PC-9 (cell line): Measurements from ENCODE around the gene MBD3L4. TPM values are rescaled to one million over a fixed set of nuclear protein-coding genes. Genes with fewer than 3 reads are reported as not detected.
"Not testable (repeated sequence)": the region's sequence is repeated elsewhere in the genome, so short reads cannot be mapped to it uniquely, and the experiment has no call there.

Experiments used
- Bru-seq: library from RNA; stranded (reverse); fragments of 400-500 nt; gene quantifications from one replicate; lab custom pipeline; 2021; lab: Mats Ljungman, UMichigan
- BruChase-seq, 2 experiments: library from RNA; stranded (reverse); fragments of 400-500 nt; gene quantifications; one replicate each; lab custom pipeline; 2021; lab: Mats Ljungman, UMichigan
- BruUV-seq: library from RNA; stranded (reverse); fragments of 400-500 nt; replicated peaks from 2 replicates; lab custom pipeline; 2021; lab: Mats Ljungman, UMichigan
- CTCF ChIA-PET: fragments of 300-600 bp; sonication (Branson Sonifier 250); formaldehyde crosslinking; loops from one replicate; lab custom pipeline; 2022; ENCODE audit warnings: antibody characterized with exemption; lab: Charles Lee
- POLR2A ChIA-PET: fragments of 300-600 bp; sonication (Branson Sonifier 250); formaldehyde crosslinking; loops from one replicate; lab custom pipeline; 2022; ENCODE audit warnings: antibody characterized with exemption; ENCODE audit not compliant: unreplicated experiment; lab: Charles Lee
- DNase-seq, 2 experiments: peaks; one replicate each; pipeline versions ENCODE4 v3.0.0 to v3.0.0-alpha.2; 2015 to 2022; ENCODE audit warnings: mixed read lengths in 1 of 2
- H2AFZ ChIP-seq: fragments of 200-600 bp; sonication (generic); 2 replicates; pipeline ENCODE4 v1.8.1; 2017; ENCODE audit warnings: antibody characterized with exemption
- H3F3A ChIP-seq: fragments of 200-600 bp; sonication (generic); 2 replicates; pipeline ENCODE4 v1.8.1; 2017; ENCODE audit warnings: antibody characterized with exemption, mild to moderate bottlenecking, low read depth; ENCODE audit not compliant: insufficient read depth
- H3K27ac ChIP-seq: fragments of 200-600 bp; sonication (generic); 2 replicates; pipeline ENCODE4 v1.6.1; 2016; ENCODE audit warnings: mixed run types
- H3K27me3 ChIP-seq: fragments of 200-600 bp; sonication (generic); 2 replicates; pipeline ENCODE4 v1.6.1; 2016; ENCODE audit warnings: low read depth, mixed run types; ENCODE audit not compliant: insufficient read depth
- H3K36me3 ChIP-seq: fragments of 200-600 bp; sonication (generic); 2 replicates; pipeline ENCODE4 v1.6.1; 2016; ENCODE audit warnings: low read depth, mixed run types
- H3K4me1 ChIP-seq: fragments of 200-600 bp; sonication (generic); replicated peaks from 2 replicates; pipeline ENCODE4 v1.6.1; 2016; ENCODE audit warnings: mixed run types; ENCODE audit not compliant: insufficient read depth
- H3K4me2 ChIP-seq: fragments of 200-600 bp; sonication (generic); 2 replicates; pipeline ENCODE4 v1.6.1; 2017; ENCODE audit warnings: mixed run types
- H3K4me3 ChIP-seq: fragments of 200-600 bp; sonication (generic); 2 replicates; pipeline ENCODE4 v1.6.1; 2016; ENCODE audit warnings: mixed run types
- H3K79me2 ChIP-seq: fragments of 200-600 bp; sonication (generic); 2 replicates; pipeline ENCODE4 v1.6.1; 2017; ENCODE audit warnings: low read depth, mixed run types
- H3K9me2 ChIP-seq: fragments of 200-600 bp; sonication (generic); 2 replicates; pipeline ENCODE4 v1.8.1; 2017; ENCODE audit warnings: mild to moderate bottlenecking; ENCODE audit not compliant: insufficient read depth
- H3K9me3 ChIP-seq: fragments of 200-600 bp; sonication (generic); 2 replicates; pipeline ENCODE4 v1.8.1; 2016; ENCODE audit warnings: low read depth; ENCODE audit not compliant: insufficient read depth
- H4K20me1 ChIP-seq: fragments of 200-600 bp; sonication (generic); 2 replicates; pipeline ENCODE4 v1.8.1; 2017; ENCODE audit not compliant: insufficient read depth
- EZH2 ChIP-seq: fragments of 200-600 bp; sonication (generic); IDR thresholded peaks from 2 replicates; pipeline ENCODE4 v1.8.0; 2017; ENCODE audit warnings: antibody characterized with exemption, low read depth
- intact Hi-C: fragments of 100-400 bp; cut with micrococcal nuclease; formaldehyde crosslinking; loops from one replicate; pipeline ENCODE4 v1.10.0; 2022; ENCODE audit not compliant: unreplicated experiment
- long read RNA-seq: library from polyadenylated mRNA; stranded (forward); transcript quantifications from one replicate; pipeline ENCODE4 v2.0.0, GENCODE V29; 2022
- total RNA-seq: library from RNA; stranded (reverse); gene quantifications from 2 replicates; pipeline ENCODE4 v1.2.3, GENCODE V29; 2021
- TF ChIP-seq, protein P1 (sequence below): fragments of 200-600 bp; sonication (generic); conservative IDR thresholded peaks from 2 replicates; pipeline ENCODE4 v1.6.1; 2017; ENCODE audit warnings: mixed run types, antibody characterized with exemption, mild to moderate bottlenecking, moderate library complexity

The MBD3L4 gene
- total RNA-seq (not detected in 2 replicates), Bru-seq, nascent RNA (not detected), BruChase-seq, experiment 1, labeled RNA remaining after a 2-hour chase (not detected), BruChase-seq, experiment 2, labeled RNA remaining after a 6-hour chase (not detected)
- long read RNA-seq = 0 reads

GRCh38 chr19:7040079-7040478, at the start of gene MBD3L4:
MBD3L4 (minus strand) TSS chr19:7040179; CDS start chr19:7040144, 35 bp downstream.
- H3K9me3 ChIP-seq, H3K4me1 ChIP-seq, H3K4me3 ChIP-seq, POLR2A ChIA-PET, CTCF ChIA-PET, H3K27me3 ChIP-seq, H4K20me1 ChIP-seq, H3K36me3 ChIP-seq, H3K79me2 ChIP-seq, DNase-seq, H3K27ac ChIP-seq, intact Hi-C loops, H2AFZ ChIP-seq, H3K9me2 ChIP-seq, BruUV-seq, H3F3A ChIP-seq, H3K4me2 ChIP-seq: not testable (repeated sequence)

DNA sequence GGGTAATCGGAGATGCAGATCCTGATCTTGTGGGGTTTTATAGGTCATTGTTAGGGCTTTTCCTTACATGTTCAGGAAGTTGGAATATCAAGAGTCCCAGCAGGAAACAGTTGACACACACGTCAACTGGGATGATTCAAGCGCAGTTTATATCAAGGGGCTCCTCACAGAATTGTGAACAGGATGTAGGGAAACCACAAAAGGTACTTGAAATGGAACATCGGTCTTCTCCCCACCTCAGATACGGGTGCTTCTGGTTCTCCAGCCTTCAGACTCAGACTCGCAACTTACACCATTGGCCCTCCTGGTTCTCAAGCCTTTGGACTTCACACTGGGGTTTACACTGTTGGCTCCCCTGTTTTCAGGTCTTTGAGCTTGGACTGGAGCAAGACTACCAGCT, 49.0 kb upstream of the MBD3L4 start:
- Histone ChIP-seq H3K9me3 (peaks cover 15% of the 10 kb centered on the region), H3K4me3 (no peak overlapping the region), H3F3A (no peaks in the 10 kb centered on the region), H2AFZ (no peak overlapping the region), H3K4me1 (no peaks in the 10 kb centered on the region), H3K27ac (no peak overlapping the region), H4K20me1 (no peaks in the 10 kb centered on the region), H3K27me3 (no peaks in the 10 kb centered on the region), H3K9me2 (no peaks in the 10 kb centered on the region), H3K79me2 (no peaks in the 10 kb centered on the region), H3K36me3 (peaks cover 7% of the 10 kb centered on the region; the same call in 1 of the 2 replicates), H3K4me2 (no peak overlapping the region)
- no peak for DNase-seq
- POLR2A ChIA-PET = no interaction called here
- no TSS peak for BruUV-seq
- CTCF ChIA-PET = no interaction called here
- intact Hi-C loops = no loop called here
- TF ChIP-seq EZH2 = no peak
- TF ChIP-seq, protein P1, sequence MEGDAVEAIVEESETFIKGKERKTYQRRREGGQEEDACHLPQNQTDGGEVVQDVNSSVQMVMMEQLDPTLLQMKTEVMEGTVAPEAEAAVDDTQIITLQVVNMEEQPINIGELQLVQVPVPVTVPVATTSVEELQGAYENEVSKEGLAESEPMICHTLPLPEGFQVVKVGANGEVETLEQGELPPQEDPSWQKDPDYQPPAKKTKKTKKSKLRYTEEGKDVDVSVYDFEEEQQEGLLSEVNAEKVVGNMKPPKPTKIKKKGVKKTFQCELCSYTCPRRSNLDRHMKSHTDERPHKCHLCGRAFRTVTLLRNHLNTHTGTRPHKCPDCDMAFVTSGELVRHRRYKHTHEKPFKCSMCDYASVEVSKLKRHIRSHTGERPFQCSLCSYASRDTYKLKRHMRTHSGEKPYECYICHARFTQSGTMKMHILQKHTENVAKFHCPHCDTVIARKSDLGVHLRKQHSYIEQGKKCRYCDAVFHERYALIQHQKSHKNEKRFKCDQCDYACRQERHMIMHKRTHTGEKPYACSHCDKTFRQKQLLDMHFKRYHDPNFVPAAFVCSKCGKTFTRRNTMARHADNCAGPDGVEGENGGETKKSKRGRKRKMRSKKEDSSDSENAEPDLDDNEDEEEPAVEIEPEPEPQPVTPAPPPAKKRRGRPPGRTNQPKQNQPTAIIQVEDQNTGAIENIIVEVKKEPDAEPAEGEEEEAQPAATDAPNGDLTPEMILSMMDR = no peak

DNA sequence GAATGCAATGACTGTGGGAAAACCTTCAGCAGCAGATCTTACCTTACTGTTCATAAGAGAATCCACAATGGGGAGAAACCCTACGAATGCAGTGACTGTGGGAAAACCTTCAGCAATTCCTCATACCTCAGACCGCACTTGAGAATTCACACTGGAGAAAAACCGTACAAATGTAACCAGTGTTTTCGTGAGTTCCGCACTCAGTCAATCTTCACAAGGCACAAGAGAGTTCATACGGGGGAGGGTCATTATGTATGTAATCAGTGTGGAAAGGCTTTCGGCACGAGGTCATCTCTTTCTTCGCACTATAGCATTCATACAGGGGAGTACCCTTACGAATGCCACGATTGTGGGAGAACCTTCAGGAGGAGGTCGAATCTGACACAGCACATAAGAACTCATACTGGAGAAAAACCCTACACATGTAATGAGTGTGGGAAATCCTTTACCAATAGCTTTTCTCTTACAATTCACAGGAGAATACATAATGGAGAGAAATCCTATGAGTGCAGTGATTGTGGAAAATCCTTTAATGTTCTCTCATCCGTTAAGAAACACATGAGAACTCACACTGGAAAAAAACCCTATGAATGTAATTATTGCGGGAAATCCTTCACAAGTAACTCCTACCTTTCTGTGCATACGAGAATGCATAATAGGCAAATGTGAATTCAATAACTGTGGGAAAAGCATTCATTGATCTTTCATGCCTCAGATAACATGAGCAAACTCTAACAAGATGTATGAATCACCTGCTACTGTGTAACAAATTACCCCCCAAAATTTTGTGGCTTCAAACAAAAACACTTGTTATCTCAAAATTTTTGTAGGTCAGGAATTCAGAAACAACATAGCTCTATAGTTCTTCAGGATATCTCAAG, 43.3 kb upstream of the MBD3L4 start:
- Histone ChIP-seq H3K9me3 (peaks cover 46% of the 10 kb centered on the region), H3K4me2 (no peak overlapping the region), H2AFZ (no peak overlapping the region), H3K36me3 (peaks cover 55% of the 10 kb centered on the region), H3F3A (peaks cover 17% of the 10 kb centered on the region), H3K4me1 (no peaks in the 10 kb centered on the region), H4K20me1 (no peaks in the 10 kb centered on the region), H3K27ac (no peak overlapping the region), H3K4me3 (peak overlapping the region; percentile 24; the same call in 1 of the 2 replicates), H3K9me2 (no peaks in the 10 kb centered on the region), H3K79me2 (no peaks in the 10 kb centered on the region), H3K27me3 (no peaks in the 10 kb centered on the region)
- CTCF ChIA-PET = no interaction called here
- TF ChIP-seq EZH2 = no peak
- TF ChIP-seq, protein P1 = no peak
- POLR2A ChIA-PET = no interaction called here
- BruUV-seq = no TSS peak
- no peak for DNase-seq
- intact Hi-C loops = no loop called here
